ENCODE data around the gene GLT1D1. TPM values are rescaled to one million over a fixed set of nuclear protein-coding genes. Genes with fewer than 3 reads are reported as not detected.

Gene GLT1D1
- polyA plus RNA-seq, 1 of the 3 experiments (the other 2 are of a cell fraction) = 0.05 TPM

DNA sequence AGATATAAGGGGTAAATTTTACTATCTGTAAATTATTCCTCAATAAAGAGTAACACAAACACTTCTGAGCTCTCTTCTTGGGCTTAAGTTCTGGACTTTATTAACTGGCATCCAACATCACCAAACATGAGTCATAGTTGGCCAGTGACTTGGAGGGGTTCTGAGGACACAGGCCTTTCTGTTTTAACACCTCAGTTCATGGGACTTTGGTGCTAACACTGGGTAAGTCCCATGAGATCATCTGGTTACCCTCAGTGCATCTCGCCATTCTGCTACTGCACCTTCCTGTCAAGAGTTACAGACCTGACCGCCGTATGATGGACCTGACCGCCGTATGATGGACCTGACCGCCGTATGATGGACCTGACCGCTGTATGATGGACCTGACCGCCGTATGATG, 39.4 kb upstream of the GLT1D1 start (continued):
- TF ChIP-seq MAX (IDR thresholded peaks at IDR 0.05; ENCODE audit: low read depth) = no peak
- no peak for TF ChIP-seq EP300 (IDR thresholded peaks at IDR 0.05; ENCODE audit: borderline replicate concordance in 1 of 2, low read depth in 1 of 2, low read length in 1 of 2)
- TF ChIP-seq NFIC (IDR thresholded peaks at IDR 0.05; ENCODE audit: borderline replicate concordance) = no peak
- TF ChIP-seq IRF3 (IDR thresholded peaks at IDR 0.05; ENCODE audit: low read depth, low read length) = no peak
- no peak for TF ChIP-seq POLR2AphosphoS5 (IDR thresholded peaks at IDR 0.05; ENCODE audit: low read depth, low read length)
- no peak for TF ChIP-seq TEAD4 (IDR thresholded peaks at IDR 0.05; ENCODE audit: borderline replicate concordance, insufficient read depth)
- no peak for TF ChIP-seq USF2 (IDR thresholded peaks at IDR 0.05; ENCODE audit: borderline replicate concordance, low read depth, low read length)
- no peak for TF ChIP-seq FOSL2 (IDR thresholded peaks at IDR 0.05; ENCODE audit: borderline replicate concordance, low read depth)

DNA sequence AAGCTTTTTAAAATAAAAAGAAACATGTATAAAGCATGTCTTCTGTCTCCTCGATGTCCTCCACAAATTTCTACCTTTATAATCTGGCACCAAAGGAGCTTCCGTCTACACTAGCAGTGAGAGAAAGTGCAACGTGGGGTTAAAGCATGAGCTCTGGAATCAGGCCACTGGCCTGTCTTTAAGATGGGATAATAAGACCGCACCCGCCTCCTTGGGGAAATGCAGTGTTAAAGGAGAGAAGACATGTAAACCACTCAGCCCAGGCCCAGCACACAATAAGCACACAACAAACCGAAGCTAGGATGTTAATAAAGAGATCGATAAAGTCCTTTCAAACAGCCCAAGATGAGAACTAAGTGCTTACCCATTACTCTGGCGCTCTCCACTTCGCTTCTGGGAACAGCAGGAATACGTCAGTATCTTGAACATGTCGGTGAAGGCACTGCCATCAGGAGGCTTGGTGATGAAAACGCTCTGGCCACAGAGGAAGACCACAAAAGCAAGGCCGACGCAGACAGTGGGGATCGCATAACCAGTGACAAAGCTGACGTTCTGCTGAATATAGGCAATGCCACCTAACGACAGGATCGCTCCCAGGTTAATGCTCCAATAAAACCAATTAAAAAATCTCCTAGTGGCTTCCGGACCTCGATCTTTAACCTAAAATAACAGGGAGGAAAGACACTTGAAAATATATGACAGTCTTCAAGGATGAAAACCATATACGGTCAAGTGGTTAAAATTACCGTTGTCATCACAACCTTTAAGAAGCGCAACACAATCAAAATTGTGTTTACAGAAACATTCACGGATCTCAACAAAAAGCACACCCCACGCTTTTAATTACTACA, 38.6 kb upstream of the GLT1D1 start:
- DNase-seq = no peak
- peaks cover 6 to 15% of the 10 kb centered on the region in 2 experiments; a peak in 2 of 4 replicates for H3K4me1 ChIP-seq (ENCODE audit: control insufficient read depth in 1 of 2, insufficient read depth in 2 of 2, low read depth in 1 of 2, low read length in 1 of 2)

More for the DNA sequence above, 38.6 kb upstream of the GLT1D1 start:
- Histone ChIP-seq H3K4me3 (ENCODE audit: low read depth in 2 of 2, low read length in 1 of 2) (no peak overlapping the region), H3K27me3 (ENCODE audit: insufficient read depth) (no peaks in the 10 kb centered on the region), H3F3A (replicated peaks; ENCODE audit: insufficient read depth) (no peaks in the 10 kb centered on the region), H3K9me3 (no peaks in the 10 kb centered on the region), H3K27ac (ENCODE audit: low read depth in 2 of 2, low read length in 1 of 2) (no peak overlapping the region), H3K79me2 (ENCODE audit: insufficient read depth) (peaks cover 94% of the 10 kb centered on the region), H3K36me3 (replicated peaks in 1 of 2; ENCODE audit: control insufficient read depth in 1 of 2, insufficient read depth in 2 of 2, low read length in 1 of 2) (peaks cover 17 to 21% of the 10 kb centered on the region in 2 experiments), H3K9me2 (no peaks in the 10 kb centered on the region), H3K4me2 (no peak overlapping the region), H2AFZ (ENCODE audit: low read depth) (no peak overlapping the region), H4K20me1 (ENCODE audit: insufficient read depth) (peaks cover 41% of the 10 kb centered on the region), H3K9ac (no peak overlapping the region)
- TF ChIP-seq NFIC (IDR thresholded peaks at IDR 0.05; ENCODE audit: borderline replicate concordance) (no peak), MAX (IDR thresholded peaks at IDR 0.05; ENCODE audit: low read depth) (no peak), RXRA (IDR thresholded peaks at IDR 0.05; ENCODE audit: borderline replicate concordance, low read depth) (no peak), CTCF (IDR thresholded peaks at IDR 0.05) (no peak), FOXJ3 (CRISPR knock-in tag; IDR thresholded peaks at IDR 0.05) (no peak), ELF1 (IDR thresholded peaks at IDR 0.05) (no peak), EP300 (IDR thresholded peaks at IDR 0.05; ENCODE audit: borderline replicate concordance in 1 of 2, low read depth in 1 of 2, low read length in 1 of 2) (no peak), IRF3 (IDR thresholded peaks at IDR 0.05; ENCODE audit: low read depth, low read length) (no peak), FOXM1 (IDR thresholded peaks at IDR 0.05; ENCODE audit: low read depth) (no peak), TAF1 (IDR thresholded peaks at IDR 0.05; ENCODE audit: borderline replicate concordance, low read depth, low read length) (no peak), CHD2 (IDR thresholded peaks at IDR 0.05; ENCODE audit: low read length, partially characterized antibody) (no peak), YY1 (IDR thresholded peaks at IDR 0.05; ENCODE audit: low read depth) (no peak)
- TF ChIP-seq, protein P1, sequence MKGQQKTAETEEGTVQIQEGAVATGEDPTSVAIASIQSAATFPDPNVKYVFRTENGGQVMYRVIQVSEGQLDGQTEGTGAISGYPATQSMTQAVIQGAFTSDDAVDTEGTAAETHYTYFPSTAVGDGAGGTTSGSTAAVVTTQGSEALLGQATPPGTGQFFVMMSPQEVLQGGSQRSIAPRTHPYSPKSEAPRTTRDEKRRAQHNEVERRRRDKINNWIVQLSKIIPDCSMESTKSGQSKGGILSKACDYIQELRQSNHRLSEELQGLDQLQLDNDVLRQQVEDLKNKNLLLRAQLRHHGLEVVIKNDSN (IDR thresholded peaks at IDR 0.05; ENCODE audit: borderline replicate concordance, low read depth) = no peak
- TF ChIP-seq, protein P2, sequence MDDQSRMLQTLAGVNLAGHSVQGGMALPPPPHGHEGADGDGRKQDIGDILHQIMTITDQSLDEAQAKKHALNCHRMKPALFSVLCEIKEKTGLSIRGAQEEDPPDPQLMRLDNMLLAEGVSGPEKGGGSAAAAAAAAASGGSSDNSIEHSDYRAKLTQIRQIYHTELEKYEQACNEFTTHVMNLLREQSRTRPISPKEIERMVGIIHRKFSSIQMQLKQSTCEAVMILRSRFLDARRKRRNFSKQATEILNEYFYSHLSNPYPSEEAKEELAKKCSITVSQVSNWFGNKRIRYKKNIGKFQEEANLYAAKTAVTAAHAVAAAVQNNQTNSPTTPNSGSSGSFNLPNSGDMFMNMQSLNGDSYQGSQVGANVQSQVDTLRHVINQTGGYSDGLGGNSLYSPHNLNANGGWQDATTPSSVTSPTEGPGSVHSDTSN (IDR thresholded peaks at IDR 0.05) = no peak
- TF ChIP-seq, protein P3, sequence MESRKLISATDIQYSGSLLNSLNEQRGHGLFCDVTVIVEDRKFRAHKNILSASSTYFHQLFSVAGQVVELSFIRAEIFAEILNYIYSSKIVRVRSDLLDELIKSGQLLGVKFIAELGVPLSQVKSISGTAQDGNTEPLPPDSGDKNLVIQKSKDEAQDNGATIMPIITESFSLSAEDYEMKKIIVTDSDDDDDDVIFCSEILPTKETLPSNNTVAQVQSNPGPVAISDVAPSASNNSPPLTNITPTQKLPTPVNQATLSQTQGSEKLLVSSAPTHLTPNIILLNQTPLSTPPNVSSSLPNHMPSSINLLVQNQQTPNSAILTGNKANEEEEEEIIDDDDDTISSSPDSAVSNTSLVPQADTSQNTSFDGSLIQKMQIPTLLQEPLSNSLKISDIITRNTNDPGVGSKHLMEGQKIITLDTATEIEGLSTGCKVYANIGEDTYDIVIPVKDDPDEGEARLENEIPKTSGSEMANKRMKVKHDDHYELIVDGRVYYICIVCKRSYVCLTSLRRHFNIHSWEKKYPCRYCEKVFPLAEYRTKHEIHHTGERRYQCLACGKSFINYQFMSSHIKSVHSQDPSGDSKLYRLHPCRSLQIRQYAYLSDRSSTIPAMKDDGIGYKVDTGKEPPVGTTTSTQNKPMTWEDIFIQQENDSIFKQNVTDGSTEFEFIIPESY (IDR thresholded peaks at IDR 0.05; ENCODE audit: borderline replicate concordance, low read depth) = no peak
- ChIA-PET POLR2A (no interaction called here), CTCF (no interaction called here)
- 97% methylated on average over 25 of the region's 25 CpGs for WGBS (ENCODE audit: low lambda C conversion rate)
